HUES64 (cell line): ENCODE measurements around the gene ROR2.
A peak's percentile ranks its signal among the peaks of the same experiment; 100 is the strongest.

Experiments
- H3K27ac ChIP-seq: 2 replicates; pipeline ENCODE4 v1.7.0; 2013; ENCODE audit warnings: low read depth, low read length, inconsistent platforms
- H3K27me3 ChIP-seq: 2 replicates; pipeline ENCODE4 v1.6.1; 2013; ENCODE audit warnings: mild to moderate bottlenecking, low read length; ENCODE audit not compliant: insufficient read depth
- H3K36me3 ChIP-seq: 2 replicates; pipeline ENCODE4 v1.6.1; 2013; ENCODE audit warnings: mild to moderate bottlenecking, low read length; ENCODE audit not compliant: insufficient read depth
- H3K4me1 ChIP-seq: 2 replicates; pipeline ENCODE4 v1.6.1; 2013; ENCODE audit warnings: mild to moderate bottlenecking, low read length, moderate library complexity; ENCODE audit not compliant: insufficient read depth
- H3K4me3 ChIP-seq: 2 replicates; pipeline ENCODE4 v1.5.1; 2013; ENCODE audit warnings: mild to moderate bottlenecking, low read length, moderate library complexity
- H3K9ac ChIP-seq: 2 replicates; pipeline ENCODE4 v1.6.1; 2013; ENCODE audit warnings: mild to moderate bottlenecking, low read depth, low read length
- H3K9me3 ChIP-seq: 2 replicates; pipeline ENCODE4 v1.6.1; 2013; ENCODE audit warnings: low read depth, low read length; ENCODE audit not compliant: insufficient read depth
- WGBS: fragments of 150-250, 120-280 bp; methylation state at CpG from one replicate; pipeline ENCODE4 v1.1.7; 2013; ENCODE audit warnings: missing lambda C conversion rate; 5-methylcytosine and 5-hydroxymethylcytosine counted together

ROR2 gene

GRCh38 chr9:91886414-91887076 lies 63.5 kb downstream of the ROR2 start:
- peak overlapping the region; percentile 36 for H3K4me3 ChIP-seq
- H3K36me3 ChIP-seq: no peaks in the 10 kb centered on the region
- peak overlapping the region; percentile 26; the same call in 1 of the 2 replicates for H3K9ac ChIP-seq
- 10% methylated on average over 32 of the region's 32 CpGs for WGBS
- peaks cover 45% of the 10 kb centered on the region for H3K4me1 ChIP-seq
- no peaks in the 10 kb centered on the region for H3K9me3 ChIP-seq
- peaks cover 34% of the 10 kb centered on the region for H3K27me3 ChIP-seq
- peak overlapping the region; percentile 70 for H3K27ac ChIP-seq

GRCh38 chr9:91885746-91886413 lies 64.1 kb downstream of the ROR2 start:
- peak overlapping the region; percentile 36 for H3K4me3 ChIP-seq
- 60% methylated on average over 22 of the region's 22 CpGs for WGBS
- H3K27ac ChIP-seq: peak overlapping the region; percentile 77
- H3K36me3 ChIP-seq: no peaks in the 10 kb centered on the region; the same call in 1 of the 2 replicates
- peaks cover 34% of the 10 kb centered on the region for H3K27me3 ChIP-seq
- peak overlapping the region; percentile 44; the same call in 1 of the 2 replicates for H3K9ac ChIP-seq
- no peaks in the 10 kb centered on the region for H3K9me3 ChIP-seq
- H3K4me1 ChIP-seq: peaks cover 44% of the 10 kb centered on the region

- Histone ChIP-seq H3K4me1 (peaks cover 39% of the 10 kb centered on the region), H3K36me3 (peaks cover 3% of the 10 kb centered on the region; the same call in 1 of the 2 replicates), H3K9ac (peak overlapping the region; percentile 44; the same call in 1 of the 2 replicates), H3K27ac (peak overlapping the region; percentile 77), H3K27me3 (peaks cover 30% of the 10 kb centered on the region), H3K4me3 (no peak overlapping the region), H3K9me3 (no peaks in the 10 kb centered on the region)
- 31% methylated on average over 11 of the region's 12 CpGs for WGBS
Measured at GRCh38 chr9:91884696-91885687, 65.0 kb downstream of the ROR2 start.

GRCh38 chr9:91884153-91884552 lies 65.9 kb downstream of the ROR2 start:
- Histone ChIP-seq H3K27me3 (peaks cover 22% of the 10 kb centered on the region), H3K9me3 (no peaks in the 10 kb centered on the region), H3K4me3 (no peak overlapping the region), H3K36me3 (peaks cover 3% of the 10 kb centered on the region; the same call in 1 of the 2 replicates), H3K27ac (no peak overlapping the region), H3K9ac (no peak overlapping the region), H3K4me1 (peaks cover 39% of the 10 kb centered on the region)
- no CpG with 5 or more reads among the region's 1 CpG for WGBS

GRCh38 chr9:91883503-91883902 lies 66.5 kb downstream of the ROR2 start:
- Histone ChIP-seq H3K9ac (no peak overlapping the region), H3K27ac (no peak overlapping the region), H3K9me3 (no peaks in the 10 kb centered on the region), H3K27me3 (peaks cover 16% of the 10 kb centered on the region), H3K36me3 (peaks cover 3% of the 10 kb centered on the region; the same call in 1 of the 2 replicates), H3K4me3 (no peak overlapping the region), H3K4me1 (peaks cover 38% of the 10 kb centered on the region)
- WGBS: 94% methylated on average over 3 of the region's 3 CpGs

GRCh38 chr9:91882627-91883026 lies 67.4 kb downstream of the ROR2 start:
- Histone ChIP-seq H3K36me3 (peaks cover 6% of the 10 kb centered on the region; the same call in 1 of the 2 replicates), H3K27ac (no peak overlapping the region), H3K9me3 (no peaks in the 10 kb centered on the region), H3K4me1 (peaks cover 36% of the 10 kb centered on the region), H3K27me3 (peaks cover 9% of the 10 kb centered on the region), H3K9ac (no peak overlapping the region), H3K4me3 (no peak overlapping the region)
- 82% methylated on average over 4 of the region's 4 CpGs for WGBS

- H3K36me3 ChIP-seq: peaks cover 6% of the 10 kb centered on the region; the same call in 1 of the 2 replicates
- 93% methylated on average over 2 of the region's 3 CpGs for WGBS
- H3K9ac ChIP-seq: no peak overlapping the region
- no peak overlapping the region for H3K4me3 ChIP-seq
- H3K9me3 ChIP-seq: no peaks in the 10 kb centered on the region
- peaks cover 19% of the 10 kb centered on the region for H3K4me1 ChIP-seq
- H3K27ac ChIP-seq: no peak overlapping the region
- H3K27me3 ChIP-seq: no peaks in the 10 kb centered on the region
Measured at GRCh38 chr9:91880378-91880972, 69.6 kb downstream of the ROR2 start.

- H3K4me3 ChIP-seq: no peak overlapping the region
- 100% methylated on average over 1 of the region's 1 CpG for WGBS
- H3K36me3 ChIP-seq: peaks cover 6% of the 10 kb centered on the region; the same call in 1 of the 2 replicates
- H3K27me3 ChIP-seq: no peaks in the 10 kb centered on the region
- H3K27ac ChIP-seq: no peak overlapping the region
- no peaks in the 10 kb centered on the region for H3K9me3 ChIP-seq
- H3K9ac ChIP-seq: no peak overlapping the region
- peaks cover 8% of the 10 kb centered on the region for H3K4me1 ChIP-seq
Measured at GRCh38 chr9:91879231-91879630, 70.8 kb downstream of the ROR2 start.

GRCh38 chr9:91873637-91874051 lies 76.4 kb downstream of the ROR2 start:
- no peak overlapping the region for H3K4me3 ChIP-seq
- H3K36me3 ChIP-seq: peaks cover 3% of the 10 kb centered on the region; the same call in 1 of the 2 replicates
- H3K9ac ChIP-seq: no peak overlapping the region
- no peaks in the 10 kb centered on the region for H3K27me3 ChIP-seq
- H3K9me3 ChIP-seq: no peaks in the 10 kb centered on the region
- 96% methylated on average over 6 of the region's 6 CpGs for WGBS
- no peaks in the 10 kb centered on the region; the same call in 1 of the 2 replicates for H3K4me1 ChIP-seq
- H3K27ac ChIP-seq: no peak overlapping the region

GRCh38 chr9:91868732-91869391 lies 81.2 kb downstream of the ROR2 start:
- peaks cover 8% of the 10 kb centered on the region; the same call in 1 of the 2 replicates for H3K4me1 ChIP-seq
- H3K27me3 ChIP-seq: no peaks in the 10 kb centered on the region
- no peak overlapping the region for H3K4me3 ChIP-seq
- no peak overlapping the region for H3K9ac ChIP-seq
- H3K9me3 ChIP-seq: no peaks in the 10 kb centered on the region
- 94% methylated on average over 5 of the region's 5 CpGs for WGBS
- no peaks in the 10 kb centered on the region for H3K36me3 ChIP-seq
- no peak overlapping the region for H3K27ac ChIP-seq
